ENCODE data around the gene COL4A1.

Gene COL4A1

DNA sequence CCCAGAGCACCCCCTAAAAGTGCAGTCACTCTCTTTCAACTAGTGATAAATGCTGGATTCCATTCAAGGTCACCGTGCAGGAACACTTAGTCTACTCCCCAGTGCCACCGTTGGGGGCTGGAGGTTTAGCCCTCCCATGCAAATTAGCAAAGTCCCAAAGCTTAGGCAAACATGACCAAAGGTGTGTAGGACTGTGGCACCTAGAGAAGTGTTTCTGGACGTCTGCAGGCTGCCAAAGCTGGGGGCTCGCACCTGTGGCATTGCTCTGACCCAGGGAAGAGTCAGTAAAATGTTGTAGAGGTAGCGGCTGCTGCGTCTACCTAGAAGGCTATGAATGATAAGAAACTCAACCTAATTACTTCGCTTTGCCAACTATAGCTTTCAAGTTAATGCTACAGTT is 13.9 kb downstream of the COL4A1 start:
- Mint-ChIP-seq H3K9me3 (peaks cover 2% of the 10 kb centered on the region), H3K27me3 (peaks cover 5% of the 10 kb centered on the region), H3K27ac (no peak overlapping the region), H3K4me3 (no peak overlapping the region), H3K4me1 (no peaks in the 10 kb centered on the region), H3K36me3 (no peaks in the 10 kb centered on the region)
- no peak for ATAC-seq (ENCODE audit: low read depth)
- DNase-seq (ENCODE audit: low spot score in 2 of 2): no peak

- Mint-ChIP-seq H3K4me1 (no peaks in the 10 kb centered on the region), H3K27me3 (no peaks in the 10 kb centered on the region), H3K36me3 (no peaks in the 10 kb centered on the region), H3K9me3 (peaks cover 2% of the 10 kb centered on the region), H3K4me3 (no peak overlapping the region), H3K27ac (no peak overlapping the region)
- ATAC-seq (ENCODE audit: low read depth) (no peak), DNase-seq (ENCODE audit: low spot score in 2 of 2) (no peak)
These were observed 15.7 kb downstream of the COL4A1 start for GRCh38 chr13:110291286-110291685.

DNA sequence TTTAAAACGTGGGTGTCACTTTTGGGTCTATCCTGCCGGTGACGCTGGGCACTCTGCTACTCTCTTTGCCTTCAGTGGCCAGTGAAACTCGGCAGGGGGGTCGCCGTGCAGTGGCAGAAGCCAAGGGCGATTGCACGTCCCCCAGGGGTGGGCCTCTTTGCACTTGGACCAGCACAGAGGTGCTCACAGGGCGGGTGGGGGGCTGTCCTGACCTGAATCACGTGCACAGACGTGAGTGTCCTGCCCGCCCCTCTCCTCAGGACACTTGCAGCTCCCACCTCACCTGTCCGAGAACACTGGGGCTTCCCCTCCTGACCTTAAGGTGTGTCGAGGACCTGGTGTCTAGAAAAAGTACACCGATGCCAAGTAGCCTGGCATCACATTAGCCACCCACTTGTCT is 16.1 kb downstream of the COL4A1 start:
- Mint-ChIP-seq H3K9me3 (peaks cover 2% of the 10 kb centered on the region), H3K27ac (no peak overlapping the region), H3K36me3 (no peaks in the 10 kb centered on the region), H3K27me3 (no peaks in the 10 kb centered on the region), H3K4me3 (no peak overlapping the region), H3K4me1 (no peaks in the 10 kb centered on the region)
- DNase-seq (ENCODE audit: low spot score in 2 of 2) (no peak), ATAC-seq (ENCODE audit: low read depth) (no peak)

DNA sequence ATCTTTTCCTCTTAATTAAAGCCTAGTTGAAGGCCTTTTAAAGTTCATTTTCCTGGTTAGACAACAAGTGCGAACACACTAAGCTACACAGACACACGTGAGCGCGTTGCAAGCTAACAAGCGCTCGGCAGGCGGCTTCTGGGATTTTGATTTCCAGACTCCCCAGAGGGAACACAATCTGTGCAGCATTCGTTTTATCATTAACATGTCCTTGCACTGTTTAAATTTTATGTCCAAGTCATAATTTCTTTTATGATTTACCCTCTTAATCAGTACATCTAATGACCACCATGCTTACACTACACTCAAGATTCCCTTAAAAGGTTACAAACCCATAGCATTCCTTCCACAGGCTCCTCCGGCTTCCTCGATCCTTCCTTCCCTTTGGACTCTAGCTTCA is 16.8 kb downstream of the COL4A1 start:
- Mint-ChIP-seq H3K4me1 (no peaks in the 10 kb centered on the region), H3K36me3 (no peaks in the 10 kb centered on the region), H3K4me3 (no peak overlapping the region), H3K27ac (no peak overlapping the region), H3K27me3 (no peaks in the 10 kb centered on the region), H3K9me3 (peaks cover 2% of the 10 kb centered on the region)
- DNase-seq (ENCODE audit: low spot score in 2 of 2): no peak
- no peak for ATAC-seq (ENCODE audit: low read depth)

DNA sequence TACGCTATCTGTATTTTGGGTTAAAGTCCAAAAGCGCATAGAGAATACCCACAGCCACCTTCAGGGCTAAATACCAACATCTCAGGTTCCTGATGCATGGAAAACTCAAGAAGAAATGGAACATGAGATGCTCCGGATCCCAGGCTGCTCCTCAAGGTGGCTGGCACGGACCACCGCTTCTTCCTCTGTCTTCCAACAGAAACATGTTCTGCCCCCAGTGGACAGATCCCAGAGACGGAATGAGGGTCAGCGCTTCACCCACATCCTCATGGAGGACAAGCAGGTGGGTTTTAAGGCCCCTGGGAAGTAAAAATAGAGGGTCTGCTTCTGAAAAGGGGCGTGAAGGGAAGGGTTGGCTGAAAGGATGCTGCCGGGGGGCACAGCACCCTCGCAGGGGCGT is 17.3 kb downstream of the COL4A1 start:
- no peaks in the 10 kb centered on the region for H3K27me3 Mint-ChIP-seq
- no peak for ATAC-seq (ENCODE audit: low read depth)
- no peak overlapping the region for H3K4me3 Mint-ChIP-seq
- H3K9me3 Mint-ChIP-seq: peaks cover 2% of the 10 kb centered on the region
- no peak overlapping the region for H3K27ac Mint-ChIP-seq
- H3K36me3 Mint-ChIP-seq: no peaks in the 10 kb centered on the region
- no peaks in the 10 kb centered on the region for H3K4me1 Mint-ChIP-seq
- no peak for DNase-seq (ENCODE audit: low spot score in 2 of 2)

- Mint-ChIP-seq H3K9me3 (peaks cover 2% of the 10 kb centered on the region), H3K27me3 (no peaks in the 10 kb centered on the region), H3K27ac (no peak overlapping the region), H3K4me3 (no peak overlapping the region), H3K36me3 (no peaks in the 10 kb centered on the region), H3K4me1 (no peaks in the 10 kb centered on the region)
- ATAC-seq (ENCODE audit: low read depth) (no peak), DNase-seq (ENCODE audit: low spot score in 2 of 2) (no peak)
These were observed 17.8 kb downstream of the COL4A1 start for GRCh38 chr13:110289174-110289573.

- Mint-ChIP-seq H3K4me3 (no peak overlapping the region), H3K27me3 (peaks cover 2% of the 10 kb centered on the region), H3K36me3 (no peaks in the 10 kb centered on the region), H3K9me3 (no peaks in the 10 kb centered on the region), H3K4me1 (no peaks in the 10 kb centered on the region), H3K27ac (no peak overlapping the region)
- DNase-seq (ENCODE audit: low spot score in 2 of 2) (no peak), ATAC-seq (ENCODE audit: low read depth) (no peak)
These were observed 19.8 kb downstream of the COL4A1 start for GRCh38 chr13:110286833-110287819.

DNA sequence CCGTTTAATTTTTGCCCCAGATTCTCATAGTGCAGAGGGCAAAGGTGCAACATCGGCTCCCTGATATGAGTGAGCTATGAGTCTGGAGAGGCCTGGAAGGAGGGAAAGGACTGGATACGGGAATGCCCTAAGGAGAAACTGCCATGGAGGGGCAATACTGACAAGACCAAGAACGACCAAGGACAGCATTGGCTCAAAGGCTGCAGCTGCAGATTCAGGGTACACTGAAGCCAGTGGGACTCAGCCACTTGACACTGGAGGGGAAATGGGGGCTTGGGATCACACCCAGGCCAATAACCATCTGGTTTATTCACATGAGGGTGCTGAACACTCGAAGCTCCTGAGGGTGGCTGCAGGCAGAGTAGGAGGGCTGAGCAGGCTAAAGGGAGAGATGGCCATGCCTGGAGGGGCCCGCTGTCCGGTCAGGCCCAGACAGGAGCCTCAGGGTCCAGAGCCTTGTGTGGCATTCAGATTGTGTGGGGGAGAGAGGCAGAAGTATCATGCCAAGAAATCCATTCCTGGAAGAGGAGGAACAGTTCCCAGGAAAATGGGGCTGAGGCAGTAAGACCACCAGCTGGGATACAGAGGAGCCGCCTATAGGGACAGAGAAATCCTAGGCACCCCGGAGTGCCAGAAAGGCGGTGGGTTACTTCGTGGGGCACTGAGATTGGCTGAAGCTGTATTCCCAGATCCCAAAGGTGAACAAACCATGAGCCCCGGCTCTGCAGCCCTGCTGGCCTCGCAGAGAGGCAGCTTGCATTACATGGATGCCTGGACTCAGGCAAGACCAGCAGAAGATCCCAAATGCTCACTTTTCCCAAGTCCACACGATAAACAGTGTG is 20.7 kb downstream of the COL4A1 start:
- H3K36me3 Mint-ChIP-seq: no peaks in the 10 kb centered on the region
- H3K4me3 Mint-ChIP-seq: no peak overlapping the region
- H3K9me3 Mint-ChIP-seq: no peaks in the 10 kb centered on the region
- peaks cover 2% of the 10 kb centered on the region for H3K27me3 Mint-ChIP-seq
- no peak for ATAC-seq (ENCODE audit: low read depth)
- no peak overlapping the region for H3K27ac Mint-ChIP-seq
- no peak for DNase-seq (ENCODE audit: low spot score in 2 of 2)
- no peaks in the 10 kb centered on the region for H3K4me1 Mint-ChIP-seq

DNA sequence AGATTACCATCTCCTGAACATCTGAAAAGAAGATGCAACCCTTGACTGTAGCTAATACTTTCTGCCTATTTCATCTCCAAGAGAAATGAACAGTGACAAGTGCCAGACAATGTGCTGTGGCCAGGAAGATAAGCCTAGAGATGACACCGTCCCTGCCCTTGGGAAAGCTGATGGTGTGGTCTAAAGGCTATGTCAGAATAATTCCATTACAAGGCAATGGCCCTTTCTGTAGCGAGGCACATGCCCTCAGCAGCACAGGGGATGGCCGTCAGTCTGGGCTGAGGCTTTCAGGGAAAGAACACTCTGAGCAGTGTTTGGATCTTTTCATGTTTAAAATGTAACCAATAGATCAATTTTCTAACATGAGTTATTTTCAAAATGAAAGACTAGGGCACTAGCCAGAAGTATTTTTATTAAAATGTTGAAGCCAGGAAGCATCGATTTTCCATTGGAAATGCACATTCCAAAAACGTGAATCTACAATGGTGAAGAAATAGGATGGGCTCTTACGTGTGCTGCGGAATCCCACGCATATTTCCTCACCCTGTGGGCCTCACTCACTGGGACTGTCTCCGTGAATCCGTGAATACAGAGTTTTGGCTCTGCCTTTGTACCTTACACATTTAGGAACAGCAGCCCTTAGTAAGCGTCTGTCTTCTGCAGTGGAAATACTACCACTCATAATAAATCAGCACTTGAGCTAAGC is 22.0 kb downstream of the COL4A1 start:
- no peaks in the 10 kb centered on the region for H3K9me3 Mint-ChIP-seq
- H3K27ac Mint-ChIP-seq: no peak overlapping the region
- peaks cover 2% of the 10 kb centered on the region for H3K27me3 Mint-ChIP-seq
- no peak for ATAC-seq (ENCODE audit: low read depth)
- H3K4me1 Mint-ChIP-seq: no peaks in the 10 kb centered on the region
- H3K36me3 Mint-ChIP-seq: no peaks in the 10 kb centered on the region
- no peak overlapping the region for H3K4me3 Mint-ChIP-seq
- DNase-seq (ENCODE audit: low spot score in 2 of 2): no peak

DNA sequence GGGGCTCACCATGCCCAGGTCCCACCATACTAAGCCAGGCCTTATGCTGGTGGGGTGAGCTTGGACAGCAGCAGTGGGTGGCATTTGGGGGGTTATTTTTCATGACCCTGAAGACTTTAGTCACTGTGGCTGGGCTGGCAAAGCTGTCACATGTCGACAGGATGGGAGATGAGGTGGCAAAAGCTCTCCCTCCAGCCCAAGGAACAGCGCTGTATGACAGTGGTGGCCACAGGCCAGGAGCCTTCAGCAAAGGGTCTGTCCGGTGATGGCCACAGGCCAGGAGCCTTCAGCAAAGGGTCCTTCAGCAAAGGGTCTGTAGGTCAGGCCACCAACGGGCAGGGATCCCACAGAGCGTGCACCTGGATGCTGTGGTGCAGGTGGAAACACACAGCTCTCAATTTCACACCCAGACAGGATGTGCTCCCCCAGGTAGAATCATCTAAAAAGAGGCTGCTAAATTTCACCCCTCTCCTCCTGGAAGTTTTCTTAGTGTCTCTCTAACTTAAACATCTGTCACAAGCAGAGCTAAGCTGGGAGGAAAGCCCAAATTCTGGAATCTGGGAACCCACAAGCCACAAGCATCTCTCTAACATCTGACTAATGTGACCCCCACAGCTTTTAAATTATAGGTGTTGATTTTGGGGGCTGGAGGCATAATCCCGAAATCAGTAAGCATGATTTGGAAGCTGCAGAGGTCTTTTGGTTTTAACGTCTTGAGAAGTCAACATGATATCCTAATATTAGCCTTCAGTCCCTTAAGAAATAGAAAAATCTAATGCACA is 23.0 kb downstream of the COL4A1 start:
- no peak for DNase-seq (ENCODE audit: low spot score in 2 of 2)
- ATAC-seq (ENCODE audit: low read depth): no peak
- Mint-ChIP-seq H3K9me3 (no peaks in the 10 kb centered on the region), H3K4me1 (no peaks in the 10 kb centered on the region), H3K27ac (no peak overlapping the region), H3K36me3 (no peaks in the 10 kb centered on the region), H3K27me3 (peaks cover 2% of the 10 kb centered on the region), H3K4me3 (no peak overlapping the region)

- DNase-seq (ENCODE audit: low spot score in 2 of 2): no peak
- H3K4me3 Mint-ChIP-seq: no peak overlapping the region
- H3K4me1 Mint-ChIP-seq: no peaks in the 10 kb centered on the region
- H3K27me3 Mint-ChIP-seq: peaks cover 2% of the 10 kb centered on the region
- ATAC-seq (ENCODE audit: low read depth): no peak
- no peak overlapping the region for H3K27ac Mint-ChIP-seq
- H3K36me3 Mint-ChIP-seq: no peaks in the 10 kb centered on the region
- no peaks in the 10 kb centered on the region for H3K9me3 Mint-ChIP-seq
These were observed 24.6 kb downstream of the COL4A1 start for GRCh38 chr13:110282316-110282841.

GRCh38 chr13:110281736-110282135 is 25.2 kb downstream of the COL4A1 start:
- H3K4me3 Mint-ChIP-seq: no peak overlapping the region
- DNase-seq (ENCODE audit: low spot score in 2 of 2) (no peak), ATAC-seq (ENCODE audit: low read depth) (no peak)
- H3K27ac Mint-ChIP-seq: no peak overlapping the region
- H3K27me3 Mint-ChIP-seq: peaks cover 2% of the 10 kb centered on the region
- H3K4me1 Mint-ChIP-seq: no peaks in the 10 kb centered on the region
- H3K36me3 Mint-ChIP-seq: no peaks in the 10 kb centered on the region
- H3K9me3 Mint-ChIP-seq: no peaks in the 10 kb centered on the region

DNA sequence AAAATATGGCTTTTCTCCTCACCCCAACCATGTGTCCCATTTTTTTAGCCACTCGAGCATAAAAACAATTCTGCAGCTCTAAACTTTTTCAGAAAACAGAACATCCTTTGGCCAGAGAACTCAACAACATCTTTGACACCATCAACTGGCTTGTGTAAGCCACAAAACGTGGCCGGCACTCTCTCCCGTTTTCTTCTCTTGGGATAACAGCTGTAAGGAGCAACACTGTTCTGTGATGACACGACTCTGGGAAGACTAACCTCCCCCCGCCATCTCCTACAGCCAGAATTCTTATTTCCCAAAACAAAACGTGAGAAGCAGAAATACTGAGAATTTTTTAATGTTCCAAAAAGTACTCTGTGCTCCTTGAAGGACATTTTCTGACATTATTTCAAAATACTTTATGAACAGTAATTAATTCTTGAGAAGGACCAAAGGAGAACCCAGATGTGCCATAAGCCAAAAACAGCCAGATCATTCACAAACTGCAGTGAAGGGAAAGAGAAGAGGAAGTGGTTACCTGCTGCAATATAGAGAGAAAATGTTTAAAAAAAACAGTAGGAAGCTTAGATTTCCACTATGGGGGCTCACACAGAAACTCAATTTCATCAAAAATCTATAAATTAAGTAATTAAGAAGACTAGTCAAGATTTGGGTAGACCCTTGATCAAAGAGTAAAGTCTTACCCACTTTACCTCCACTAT is 25.8 kb downstream of the COL4A1 start:
- Mint-ChIP-seq H3K36me3 (no peaks in the 10 kb centered on the region), H3K27me3 (peaks cover 2% of the 10 kb centered on the region), H3K9me3 (no peaks in the 10 kb centered on the region), H3K27ac (no peak overlapping the region), H3K4me3 (no peak overlapping the region), H3K4me1 (no peaks in the 10 kb centered on the region)
- ATAC-seq (ENCODE audit: low read depth) (no peak), DNase-seq (ENCODE audit: low spot score in 2 of 2) (no peak)
